HG02884 (cell line): ENCODE measurements around the gene ACOT11.

ENCODE experiments used
- ATAC-seq: cut with Tn5 transposase; IDR thresholded peaks from one replicate; pipeline ENCODE4 v1.9.1; 2021; ENCODE audit warnings: mild to moderate bottlenecking, moderate library complexity; ENCODE audit not compliant: unreplicated experiment

ACOT11 gene

GRCh38 chr1:54583871-54584270, 35.8 kb downstream of the ACOT11 start:
- no peak for ATAC-seq

- no peak for ATAC-seq
These were observed 36.5 kb downstream of the ACOT11 start for GRCh38 chr1:54584575-54584974.

- no peak for ATAC-seq
These were observed 37.4 kb downstream of the ACOT11 start for GRCh38 chr1:54585181-54586066.

- no peak for ATAC-seq
These were observed 40.3 kb downstream of the ACOT11 start for GRCh38 chr1:54588377-54588776.

- ATAC-seq = no peak
These were observed 43.2 kb downstream of the ACOT11 start for GRCh38 chr1:54591127-54591756.

GRCh38 chr1:54593571-54594160, 45.6 kb downstream of the ACOT11 start:
- ATAC-seq = no peak

- ATAC-seq = no peak
These were observed 46.4 kb downstream of the ACOT11 start for GRCh38 chr1:54594463-54594862.

- ATAC-seq = no peak
These were observed 48.0 kb downstream of the ACOT11 start for GRCh38 chr1:54595956-54596498.

- ATAC-seq = no peak
These were observed 48.7 kb downstream of the ACOT11 start for GRCh38 chr1:54596756-54597155.

- ATAC-seq = no peak
These were observed 49.5 kb downstream of the ACOT11 start for GRCh38 chr1:54597455-54598030.

GRCh38 chr1:54599211-54599823, 51.3 kb downstream of the ACOT11 start:
- no peak for ATAC-seq

- no peak for ATAC-seq
These were observed 53.1 kb downstream of the ACOT11 start for GRCh38 chr1:54600947-54601721.

- ATAC-seq = no peak
These were observed 53.7 kb downstream of the ACOT11 start for GRCh38 chr1:54601730-54602129.

- ATAC-seq = no peak
These were observed 54.5 kb downstream of the ACOT11 start for GRCh38 chr1:54602554-54602953.

GRCh38 chr1:54603241-54603640, 55.2 kb downstream of the ACOT11 start:
- ATAC-seq = no peak

GRCh38 chr1:54604051-54604450, 56.0 kb downstream of the ACOT11 start:
- no peak for ATAC-seq

- no peak for ATAC-seq
These were observed 56.7 kb downstream of the ACOT11 start for GRCh38 chr1:54604572-54605370.

- no peak for ATAC-seq
These were observed 58.3 kb downstream of the ACOT11 start for GRCh38 chr1:54606096-54606989.
